Stimulated activated CD8-positive, alpha-beta memory T cell treated with anti-CD3 and anti-CD28 coated beads, Interleukin-15, amount 100 ng/mL, for 1 hour (primary cell): ENCODE data around the gene ACAP2.

ENCODE experiments used
- DNase-seq: peaks from one replicate; pipeline ENCODE4 v3.0.0-alpha.2; 2020; ENCODE audit warnings: low read depth

The ACAP2 gene

GRCh38 chr3:195259475-195260279, 183.1 kb downstream of the ACAP2 start:
- peak; percentile 72 for DNase-seq

GRCh38 chr3:195259154-195259474, 183.7 kb downstream of the ACAP2 start:
- no peak for DNase-seq

- DNase-seq: no peak
Measured at GRCh38 chr3:195258449-195259153, 184.2 kb downstream of the ACAP2 start.

- DNase-seq: no peak
Measured at GRCh38 chr3:195257454-195258448, 185.1 kb downstream of the ACAP2 start.

- no peak for DNase-seq
Measured at GRCh38 chr3:195256639-195257453, 186.0 kb downstream of the ACAP2 start.

GRCh38 chr3:195255571-195256501, 187.0 kb downstream of the ACAP2 start:
- no peak for DNase-seq

GRCh38 chr3:195255176-195255500, 187.7 kb downstream of the ACAP2 start:
- no peak for DNase-seq

GRCh38 chr3:195254454-195255175, 188.2 kb downstream of the ACAP2 start:
- no peak for DNase-seq

GRCh38 chr3:195253923-195254432, 188.8 kb downstream of the ACAP2 start:
- DNase-seq: no peak

GRCh38 chr3:195251336-195252065, 191.3 kb downstream of the ACAP2 start:
- no peak for DNase-seq

- DNase-seq: no peak
Measured at GRCh38 chr3:195250473-195251251, 192.2 kb downstream of the ACAP2 start.

- no peak for DNase-seq
Measured at GRCh38 chr3:195249858-195250464, 192.9 kb downstream of the ACAP2 start.

GRCh38 chr3:195249057-195249770, 193.6 kb downstream of the ACAP2 start:
- no peak for DNase-seq

GRCh38 chr3:195248281-195248680, 194.5 kb downstream of the ACAP2 start:
- DNase-seq: no peak

GRCh38 chr3:195247863-195248189, 195.0 kb downstream of the ACAP2 start:
- no peak for DNase-seq

GRCh38 chr3:195247086-195247862, 195.5 kb downstream of the ACAP2 start:
- no peak for DNase-seq
